Medulla oblongata (tissue), 1 donor: ENCODE measurements around the gene KIF1A.
"Not testable (repeated sequence)": the region's sequence is repeated elsewhere in the genome, so short reads cannot be mapped to it uniquely, and the experiment has no call there.

ENCODE experiments used
- DNase-seq: peaks from one replicate; pipeline ENCODE4 v3.0.0-alpha.2; 2015; ENCODE audit errors: extremely low spot score

KIF1A gene

GRCh38 chr2:240687045-240687740 lies 132.8 kb downstream of the KIF1A start:
- DNase-seq, result no peak

GRCh38 chr2:240686460-240686859 lies 133.6 kb downstream of the KIF1A start:
- DNase-seq, result no peak

- no peak for DNase-seq
Measured at GRCh38 chr2:240685771-240686371, 134.1 kb downstream of the KIF1A start.

- DNase-seq, result not testable (repeated sequence)
Measured at GRCh38 chr2:240683980-240684728, 135.9 kb downstream of the KIF1A start.

DNA sequence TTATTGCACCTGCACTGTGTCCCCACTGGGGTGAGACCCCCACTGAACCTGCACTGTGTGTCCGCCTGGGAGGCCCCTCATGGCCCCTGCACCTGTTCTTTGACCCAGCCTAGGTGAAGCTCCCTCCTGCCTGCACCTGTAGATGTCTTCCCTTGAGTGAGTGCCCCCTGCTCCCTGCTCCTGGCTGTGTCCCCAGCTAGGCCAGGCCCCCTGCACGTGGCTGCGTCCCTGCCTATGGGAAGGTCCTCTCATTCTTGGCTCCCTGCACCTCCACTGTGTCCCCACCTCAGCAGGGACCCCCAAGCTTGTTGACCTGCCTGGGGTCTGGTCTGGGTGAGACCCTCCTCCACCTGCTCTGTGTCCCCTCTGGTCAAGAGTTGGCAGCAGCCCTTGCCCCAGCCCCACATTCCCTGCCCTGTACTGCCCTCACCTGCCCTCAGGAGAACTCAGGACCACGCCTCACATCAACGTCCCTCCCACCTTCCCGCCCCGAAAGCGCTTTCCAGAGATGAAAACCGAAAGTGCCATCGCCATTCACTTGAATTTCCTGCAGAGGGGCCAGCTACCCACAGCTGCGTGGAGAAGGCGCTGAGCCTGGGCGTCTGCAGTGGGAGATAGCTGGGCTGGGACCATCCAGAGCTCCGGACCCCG lies 136.6 kb downstream of the KIF1A start:
- not testable (repeated sequence) for DNase-seq

DNA sequence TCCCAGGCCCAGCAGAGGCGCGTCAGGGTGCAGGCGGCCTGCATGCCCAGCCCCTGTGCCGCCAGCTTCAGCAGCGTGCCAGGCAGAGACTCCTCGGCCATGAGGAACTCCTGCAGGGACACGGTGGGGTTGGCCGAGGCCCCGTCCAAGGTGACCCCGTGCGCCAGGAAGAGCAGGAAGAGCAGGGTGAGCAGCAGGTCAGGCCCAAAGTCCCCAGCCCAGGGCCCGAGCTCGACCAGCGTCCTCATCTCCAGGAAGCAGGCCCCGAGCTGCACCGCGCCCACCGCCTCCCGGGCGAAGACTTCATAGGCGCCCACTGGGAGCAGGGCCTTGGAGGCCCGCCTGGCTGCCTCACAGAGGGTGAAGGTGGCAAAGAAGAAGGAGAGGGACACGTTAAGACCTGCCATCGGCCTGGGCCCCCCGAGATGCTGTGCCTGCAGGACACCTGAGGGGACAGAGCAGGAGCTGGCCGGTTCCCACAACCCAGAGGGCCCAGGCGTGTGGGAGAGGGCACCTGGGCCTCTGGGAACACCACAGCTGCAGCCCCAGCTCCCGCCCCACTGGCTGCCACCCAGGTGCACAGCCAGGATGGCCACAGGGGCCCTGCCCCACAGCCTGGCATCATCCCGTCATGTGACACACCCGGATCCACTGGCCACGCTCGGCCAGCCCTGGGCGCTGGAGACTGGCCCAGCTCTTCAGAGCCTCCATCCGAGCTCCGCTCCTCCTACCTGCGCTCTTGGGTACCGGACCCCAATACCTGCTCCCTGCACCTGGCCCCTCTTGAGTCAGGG lies 137.4 kb downstream of the KIF1A start, which contains the start of gene AQP12B:
TSS of gene AQP12B (minus strand) at position 455 of the 794 bp plus-strand sequence. CDS start at position 407, 48 bp downstream.
- DNase-seq, result not testable (repeated sequence)

DNA sequence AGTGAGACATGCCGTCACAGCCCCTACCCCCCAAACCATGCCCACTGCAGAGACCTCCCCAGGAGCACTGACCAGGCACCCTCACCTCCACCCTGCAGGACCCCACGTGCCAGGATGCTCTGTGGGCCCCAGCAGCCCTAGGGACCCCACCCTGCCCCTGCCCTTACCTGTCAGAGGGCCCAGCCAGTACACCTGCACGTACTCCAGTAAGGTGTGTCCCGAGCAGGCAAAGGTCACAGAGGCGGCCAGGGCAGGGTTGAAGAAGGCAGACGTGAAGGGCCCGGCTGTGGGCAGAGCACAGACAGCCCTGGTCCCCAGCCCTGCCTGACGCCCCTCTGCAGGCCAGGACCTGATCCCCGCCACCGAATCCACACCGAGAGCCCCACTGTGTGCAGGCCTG lies 139.8 kb downstream of the KIF1A start:
- not testable (repeated sequence) for DNase-seq

DNA sequence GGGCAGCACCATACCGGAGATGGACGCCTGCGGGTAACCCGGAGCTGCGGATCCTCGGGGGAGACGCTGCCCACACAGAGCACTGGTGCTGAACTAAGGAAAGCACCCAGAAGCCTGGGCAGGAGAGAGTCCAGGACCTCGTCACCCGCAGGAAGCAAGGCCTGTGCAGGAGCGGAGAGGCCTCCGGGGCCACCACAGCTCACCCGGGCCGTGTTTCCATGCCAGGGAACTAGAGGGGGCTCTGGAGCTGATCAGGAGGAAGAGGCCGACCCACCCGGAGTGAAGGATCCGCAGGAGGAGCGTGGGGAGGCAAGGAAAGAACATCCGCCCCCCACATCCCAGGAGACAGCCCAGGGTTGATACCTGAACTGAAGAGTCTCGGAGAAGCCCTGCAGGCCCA lies 141.1 kb downstream of the KIF1A start:
- not testable (repeated sequence) for DNase-seq

DNA sequence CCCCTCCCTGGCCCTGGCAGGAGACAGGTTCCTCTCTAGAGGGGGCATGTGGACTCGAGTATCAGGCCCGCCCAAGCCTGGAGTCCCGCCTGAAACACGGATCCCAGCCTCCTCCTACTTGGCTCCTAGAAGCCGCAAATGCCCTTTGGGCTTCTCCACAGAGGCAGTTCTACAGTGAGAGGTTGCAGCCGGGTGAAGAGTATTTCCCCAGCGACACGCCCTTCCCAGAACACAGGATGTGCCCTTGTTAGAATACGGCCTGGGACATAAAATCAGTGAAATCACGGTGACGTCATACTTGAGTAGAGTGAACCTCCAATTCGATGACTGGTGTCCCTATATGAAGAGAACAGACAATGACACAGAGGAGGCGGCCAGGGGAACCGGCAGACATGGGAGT lies 142.0 kb downstream of the KIF1A start:
- not testable (repeated sequence) for DNase-seq

DNA sequence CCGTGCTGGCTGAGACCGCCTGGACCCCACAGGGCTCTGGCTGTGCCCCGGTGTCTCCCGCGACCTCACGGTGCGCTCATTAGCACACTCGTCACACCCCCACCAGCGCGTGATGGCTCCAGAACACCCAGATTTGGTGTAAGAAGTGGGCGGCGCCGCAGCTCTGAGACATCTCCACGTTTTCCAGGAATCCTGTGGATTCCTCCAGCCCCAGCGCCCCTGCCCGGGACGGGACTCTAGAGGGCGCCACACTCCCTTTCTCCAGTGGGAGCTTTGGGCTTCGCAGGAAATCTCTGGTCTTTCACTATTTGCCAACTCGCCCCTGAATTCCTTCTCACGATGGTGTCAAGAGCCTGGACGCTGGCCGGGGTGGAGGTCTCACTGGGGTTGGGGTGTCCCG lies 144.7 kb downstream of the KIF1A start:
- not testable (repeated sequence) for DNase-seq

DNA sequence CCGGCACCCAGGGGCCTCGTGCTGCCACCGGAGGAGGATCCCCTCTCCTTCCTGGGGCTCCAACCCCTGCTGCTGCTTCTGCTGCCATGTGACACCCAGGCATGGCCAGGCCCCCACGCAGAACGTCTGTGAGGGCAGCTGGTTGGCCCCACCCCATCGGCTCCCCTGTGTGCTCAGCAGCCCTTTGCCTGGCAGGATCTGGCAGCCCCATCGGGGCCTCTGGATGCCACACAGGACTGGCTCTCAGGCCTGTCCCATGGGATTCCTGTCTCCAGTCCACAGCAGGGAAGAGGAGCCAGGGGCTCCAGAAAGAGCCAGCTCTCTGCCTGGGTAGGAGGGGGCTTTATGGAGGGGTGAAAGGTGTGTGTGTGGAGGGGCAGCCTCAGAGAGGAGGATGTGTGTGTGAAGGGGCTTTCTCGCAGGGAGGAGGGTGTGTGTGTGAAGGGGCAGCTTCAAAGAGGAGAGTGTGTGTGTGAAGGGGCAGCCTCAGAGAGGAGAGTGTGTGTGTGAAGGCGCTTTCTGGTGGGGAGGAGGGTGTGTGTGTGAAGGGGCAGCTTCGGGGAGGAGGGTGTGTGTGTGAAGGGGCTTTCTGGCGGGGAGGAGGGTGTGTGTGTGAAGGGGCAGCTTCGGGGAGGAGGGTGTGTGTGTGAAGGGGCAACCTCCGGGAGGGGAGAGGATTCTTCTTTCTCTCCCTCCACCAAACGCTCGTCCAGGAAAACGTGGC lies 145.4 kb downstream of the KIF1A start:
- DNase-seq, result not testable (repeated sequence)

DNA sequence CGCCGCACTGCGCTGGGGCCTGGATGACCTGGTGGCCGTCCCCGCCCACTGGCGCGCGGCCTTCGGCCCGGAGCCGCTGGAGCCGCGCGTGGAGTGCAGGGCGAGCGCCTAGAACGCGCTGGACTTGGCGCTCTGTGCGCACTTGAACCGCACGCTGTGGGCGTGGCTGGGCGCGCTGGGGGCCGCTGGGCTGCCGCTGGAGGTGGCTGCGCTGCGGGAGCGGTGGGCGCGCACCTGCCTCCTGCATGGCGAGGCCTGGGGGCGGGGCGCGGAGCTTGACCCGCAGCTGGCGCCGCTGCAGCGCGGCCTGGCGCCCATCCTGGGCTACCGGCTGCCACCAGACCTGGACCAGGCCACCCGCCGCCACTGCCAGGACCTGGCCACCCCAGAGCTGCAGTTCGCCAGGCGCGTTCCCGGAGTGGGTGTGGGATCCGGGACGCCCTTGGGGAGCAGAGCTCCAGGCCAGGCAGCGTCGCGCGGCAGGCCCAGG lies 147.3 kb downstream of the KIF1A start:
- no peak for DNase-seq

GRCh38 chr2:240672076-240672700 lies 147.8 kb downstream of the KIF1A start:
- no peak for DNase-seq

DNA sequence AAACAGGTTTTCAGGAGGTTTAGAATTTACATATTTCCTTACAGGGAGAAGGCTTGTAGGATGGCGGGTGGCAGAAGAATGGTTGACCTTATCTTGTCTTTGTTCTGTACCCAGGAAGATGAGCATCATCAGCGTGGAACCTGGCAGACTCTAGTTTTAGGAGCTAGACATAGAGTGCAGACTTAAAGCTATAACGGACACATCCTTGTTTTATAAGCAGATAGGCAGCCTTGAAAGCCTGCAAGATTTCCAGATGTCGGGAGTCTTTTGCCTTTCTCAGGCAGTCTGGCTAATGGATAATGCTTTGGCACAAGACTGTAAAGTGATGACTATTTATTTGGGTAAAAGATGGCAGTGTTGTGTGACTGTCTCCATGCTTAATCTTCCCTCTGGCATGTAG lies 149.1 kb downstream of the KIF1A start:
- no peak for DNase-seq

DNA sequence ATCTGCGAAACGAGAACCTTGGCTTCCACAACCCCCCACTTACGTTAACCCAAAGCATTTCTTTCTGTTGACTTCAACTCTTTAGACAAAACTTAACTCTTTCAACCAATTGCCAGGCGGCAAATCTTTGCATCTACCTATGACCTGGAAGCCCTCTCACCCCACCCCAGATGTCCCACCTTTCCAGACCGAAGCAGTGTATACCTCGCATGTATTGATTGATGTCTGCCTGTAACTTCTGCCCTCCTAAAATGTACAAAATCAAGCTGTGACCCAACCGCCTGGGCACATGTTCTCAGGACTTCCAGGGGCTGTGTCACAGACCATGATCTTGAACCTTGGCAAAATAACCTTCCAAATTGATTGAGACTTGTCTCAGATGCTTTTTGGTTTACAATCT lies 149.6 kb downstream of the KIF1A start:
- DNase-seq, result no peak

DNA sequence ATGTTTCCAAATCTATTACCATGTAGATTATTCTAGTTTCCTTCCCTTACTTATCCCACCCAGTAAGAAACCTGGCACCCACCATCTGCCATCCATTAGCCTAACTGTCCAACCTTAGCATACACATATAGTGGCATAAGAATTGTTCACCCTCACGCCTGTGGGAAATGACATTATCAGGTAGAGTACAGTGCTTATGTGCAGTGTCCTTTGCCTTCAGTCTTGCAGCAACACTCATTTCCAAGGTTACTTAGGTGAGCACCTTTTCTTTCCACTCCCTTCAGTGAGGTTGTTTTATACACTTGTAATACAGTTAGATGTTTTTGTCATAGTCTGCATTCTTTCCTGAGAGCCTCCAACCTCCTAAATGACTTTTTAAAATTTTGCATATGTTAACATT lies 155.4 kb downstream of the KIF1A start:
- no peak for DNase-seq
